Measurements from ENCODE around the gene C10orf95. TPM values are rescaled to one million over a fixed set of nuclear protein-coding genes. Genes with fewer than 3 reads are reported as not detected.

C10orf95 gene
- polyA plus RNA-seq, 1 of the 3 experiments (the other 2 are of a cell fraction): 0.07 TPM

DNA sequence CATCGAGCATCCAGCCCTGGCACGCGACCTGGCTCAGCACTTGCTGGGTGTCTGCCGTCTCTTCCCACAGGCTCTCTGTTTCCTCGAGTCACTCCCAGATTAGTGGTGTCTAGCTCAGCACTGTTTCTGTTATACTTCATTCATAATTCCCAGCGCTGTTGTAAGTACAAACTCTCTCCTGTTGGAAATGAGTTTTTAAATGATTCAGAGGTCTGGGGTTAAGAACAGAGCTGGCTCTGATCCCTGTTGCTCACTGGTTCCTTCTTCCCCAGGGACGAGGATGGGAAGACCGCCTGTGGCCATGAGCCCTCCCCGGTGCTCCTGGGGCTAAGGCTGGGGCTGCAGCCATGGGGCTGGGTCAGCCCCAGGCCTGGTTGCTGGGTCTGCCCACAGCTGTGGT, 17.3 kb upstream of the C10orf95 start:
- no peaks in the 10 kb centered on the region for H4K20me1 ChIP-seq (ENCODE audit: insufficient read depth)
- no peak overlapping the region for H3K4me2 ChIP-seq
- H2AFZ ChIP-seq (ENCODE audit: low read depth): no peak overlapping the region
- no peaks in the 10 kb centered on the region for H3K79me2 ChIP-seq (ENCODE audit: insufficient read depth)
- no peak for TF ChIP-seq YY1 (IDR thresholded peaks at IDR 0.05; ENCODE audit: low read depth)
- ChIA-PET POLR2A (no interaction called here), CTCF (interaction anchor here (1.1 to 6.8 kb wide), 5 partner anchors 11 to 117 kb away, joined by 3 to 25 read pairs (median 7); partner anchors contain the start of gene C10orf95)
- no peak overlapping the region for H3K4me3 ChIP-seq (ENCODE audit: low read depth in 2 of 2, low read length in 1 of 2)
- no peaks in the 10 kb centered on the region for H3K27me3 ChIP-seq (ENCODE audit: insufficient read depth)
- WGBS (ENCODE audit: low lambda C conversion rate): 88% methylated on average over 7 of the region's 9 CpGs
- H3K36me3 ChIP-seq (replicated peaks in 1 of 2; ENCODE audit: control insufficient read depth in 1 of 2, insufficient read depth in 2 of 2, low read length in 1 of 2): no peaks in the 10 kb centered on the region
- H3K9me2 ChIP-seq: no peaks in the 10 kb centered on the region
- no peaks in the 10 kb centered on the region for H3K9me3 ChIP-seq
- no peaks in the 10 kb centered on the region for H3K4me1 ChIP-seq (ENCODE audit: control insufficient read depth in 1 of 2, insufficient read depth in 2 of 2, low read depth in 1 of 2, low read length in 1 of 2)
- H3K9ac ChIP-seq: no peak overlapping the region
- no peaks in the 10 kb centered on the region for H3F3A ChIP-seq (replicated peaks; ENCODE audit: insufficient read depth)
- no peak for DNase-seq
- no peak overlapping the region for H3K27ac ChIP-seq (ENCODE audit: low read depth in 2 of 2, low read length in 1 of 2)

GRCh38 chr10:102467971-102468438, 16.7 kb upstream of the C10orf95 start:
- H3K4me3 ChIP-seq (ENCODE audit: low read depth in 2 of 2, low read length in 1 of 2): no peak overlapping the region
- no peaks in the 10 kb centered on the region for H3F3A ChIP-seq (replicated peaks; ENCODE audit: insufficient read depth)
- CTCF ChIA-PET: interaction anchor here (1.0 to 6.8 kb wide), 5 partner anchors 11 to 116 kb away, joined by 3 to 25 read pairs (median 7); partner anchors contain the start of gene C10orf95
- H2AFZ ChIP-seq (ENCODE audit: low read depth): no peak overlapping the region
- TF ChIP-seq USF1 (IDR thresholded peaks at IDR 0.05; ENCODE audit: borderline replicate concordance, low read depth) (no peak), NRF1 (IDR thresholded peaks at IDR 0.05; ENCODE audit: low read depth, low read length) (no peak), EP300 (IDR thresholded peaks at IDR 0.05; ENCODE audit: borderline replicate concordance in 1 of 2, low read depth in 1 of 2, low read length in 1 of 2) (no peak), GATA2 (CRISPR knock-in tag; IDR thresholded peaks at IDR 0.05) (no peak), RCOR1 (IDR thresholded peaks at IDR 0.05; ENCODE audit: low read length) (no peak), RXRA (IDR thresholded peaks at IDR 0.05; ENCODE audit: borderline replicate concordance, low read depth) (no peak), NFIC (IDR thresholded peaks at IDR 0.05; ENCODE audit: borderline replicate concordance) (no peak), TAF1 (IDR thresholded peaks at IDR 0.05; ENCODE audit: borderline replicate concordance, low read depth, low read length) (no peak)
- H3K27ac ChIP-seq (ENCODE audit: low read depth in 2 of 2, low read length in 1 of 2): no peak overlapping the region
- H3K9me3 ChIP-seq: no peaks in the 10 kb centered on the region
- H3K27me3 ChIP-seq (ENCODE audit: insufficient read depth): no peaks in the 10 kb centered on the region
- POLR2A ChIA-PET: no interaction called here
- no peaks in the 10 kb centered on the region for H3K36me3 ChIP-seq (replicated peaks in 1 of 2; ENCODE audit: control insufficient read depth in 1 of 2, insufficient read depth in 2 of 2, low read length in 1 of 2)
- no peaks in the 10 kb centered on the region for H3K4me1 ChIP-seq (ENCODE audit: control insufficient read depth in 1 of 2, insufficient read depth in 2 of 2, low read depth in 1 of 2, low read length in 1 of 2)
- no peaks in the 10 kb centered on the region for H3K79me2 ChIP-seq (ENCODE audit: insufficient read depth)
- H3K9me2 ChIP-seq: no peaks in the 10 kb centered on the region
- no peaks in the 10 kb centered on the region for H4K20me1 ChIP-seq (ENCODE audit: insufficient read depth)
- no peak overlapping the region for H3K4me2 ChIP-seq
- no peak overlapping the region for H3K9ac ChIP-seq
- no peak for DNase-seq
- 83% methylated on average over 6 of the region's 6 CpGs for WGBS (ENCODE audit: low lambda C conversion rate)

GRCh38 chr10:102467318-102467717, 16.0 kb upstream of the C10orf95 start:
- H3K36me3 ChIP-seq (replicated peaks in 1 of 2; ENCODE audit: control insufficient read depth in 1 of 2, insufficient read depth in 2 of 2, low read length in 1 of 2): no peaks in the 10 kb centered on the region
- H3K4me3 ChIP-seq (ENCODE audit: low read depth in 2 of 2, low read length in 1 of 2): no peak overlapping the region
- DNase-seq: no peak
- no peaks in the 10 kb centered on the region for H3K27me3 ChIP-seq (ENCODE audit: insufficient read depth)
- ChIA-PET POLR2A (no interaction called here), CTCF (interaction anchor here (1.0 to 6.8 kb wide), 3 partner anchors 12 to 16 kb away, joined by 3 to 25 read pairs (median 7); partner anchors contain the start of gene C10orf95)
- no peaks in the 10 kb centered on the region for H3K9me3 ChIP-seq
- H3K4me1 ChIP-seq (ENCODE audit: control insufficient read depth in 1 of 2, insufficient read depth in 2 of 2, low read depth in 1 of 2, low read length in 1 of 2): no peaks in the 10 kb centered on the region; a peak in 1 of 4 replicates
- no peaks in the 10 kb centered on the region for H3K9me2 ChIP-seq
- WGBS (ENCODE audit: low lambda C conversion rate): 77% methylated on average over 6 of the region's 6 CpGs
- no peak overlapping the region for H3K27ac ChIP-seq (ENCODE audit: low read depth in 2 of 2, low read length in 1 of 2)
- no peaks in the 10 kb centered on the region for H4K20me1 ChIP-seq (ENCODE audit: insufficient read depth)
- no peak overlapping the region for H2AFZ ChIP-seq (ENCODE audit: low read depth)
- H3K4me2 ChIP-seq: no peak overlapping the region
- no peaks in the 10 kb centered on the region for H3K79me2 ChIP-seq (ENCODE audit: insufficient read depth)
- no peaks in the 10 kb centered on the region for H3F3A ChIP-seq (replicated peaks; ENCODE audit: insufficient read depth)
- no peak overlapping the region for H3K9ac ChIP-seq
- TF ChIP-seq USF2 (IDR thresholded peaks at IDR 0.05; ENCODE audit: borderline replicate concordance, low read depth, low read length): no peak
- TF ChIP-seq, protein P1, sequence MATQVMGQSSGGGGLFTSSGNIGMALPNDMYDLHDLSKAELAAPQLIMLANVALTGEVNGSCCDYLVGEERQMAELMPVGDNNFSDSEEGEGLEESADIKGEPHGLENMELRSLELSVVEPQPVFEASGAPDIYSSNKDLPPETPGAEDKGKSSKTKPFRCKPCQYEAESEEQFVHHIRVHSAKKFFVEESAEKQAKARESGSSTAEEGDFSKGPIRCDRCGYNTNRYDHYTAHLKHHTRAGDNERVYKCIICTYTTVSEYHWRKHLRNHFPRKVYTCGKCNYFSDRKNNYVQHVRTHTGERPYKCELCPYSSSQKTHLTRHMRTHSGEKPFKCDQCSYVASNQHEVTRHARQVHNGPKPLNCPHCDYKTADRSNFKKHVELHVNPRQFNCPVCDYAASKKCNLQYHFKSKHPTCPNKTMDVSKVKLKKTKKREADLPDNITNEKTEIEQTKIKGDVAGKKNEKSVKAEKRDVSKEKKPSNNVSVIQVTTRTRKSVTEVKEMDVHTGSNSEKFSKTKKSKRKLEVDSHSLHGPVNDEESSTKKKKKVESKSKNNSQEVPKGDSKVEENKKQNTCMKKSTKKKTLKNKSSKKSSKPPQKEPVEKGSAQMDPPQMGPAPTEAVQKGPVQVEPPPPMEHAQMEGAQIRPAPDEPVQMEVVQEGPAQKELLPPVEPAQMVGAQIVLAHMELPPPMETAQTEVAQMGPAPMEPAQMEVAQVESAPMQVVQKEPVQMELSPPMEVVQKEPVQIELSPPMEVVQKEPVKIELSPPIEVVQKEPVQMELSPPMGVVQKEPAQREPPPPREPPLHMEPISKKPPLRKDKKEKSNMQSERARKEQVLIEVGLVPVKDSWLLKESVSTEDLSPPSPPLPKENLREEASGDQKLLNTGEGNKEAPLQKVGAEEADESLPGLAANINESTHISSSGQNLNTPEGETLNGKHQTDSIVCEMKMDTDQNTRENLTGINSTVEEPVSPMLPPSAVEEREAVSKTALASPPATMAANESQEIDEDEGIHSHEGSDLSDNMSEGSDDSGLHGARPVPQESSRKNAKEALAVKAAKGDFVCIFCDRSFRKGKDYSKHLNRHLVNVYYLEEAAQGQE (IDR thresholded peaks at IDR 0.05; ENCODE audit: low read depth, low read length): no peak
- no peak for TF ChIP-seq EZH2phosphoT487 (IDR thresholded peaks at IDR 0.05; ENCODE audit: borderline replicate concordance, low read depth)
- no peak for TF ChIP-seq SIN3A (IDR thresholded peaks at IDR 0.05; ENCODE audit: borderline replicate concordance, low read depth, low read length)
- TF ChIP-seq YY1 (IDR thresholded peaks at IDR 0.05; ENCODE audit: low read depth): no peak
- no peak for TF ChIP-seq NFIC (IDR thresholded peaks at IDR 0.05; ENCODE audit: borderline replicate concordance)
- no peak for TF ChIP-seq FOXJ3 (CRISPR knock-in tag; IDR thresholded peaks at IDR 0.05)
- TF ChIP-seq EP300 (IDR thresholded peaks at IDR 0.05; ENCODE audit: borderline replicate concordance in 1 of 2, low read depth in 1 of 2, low read length in 1 of 2): no peak
- TF ChIP-seq FOXM1 (IDR thresholded peaks at IDR 0.05; ENCODE audit: low read depth): no peak
- TF ChIP-seq, protein P2, sequence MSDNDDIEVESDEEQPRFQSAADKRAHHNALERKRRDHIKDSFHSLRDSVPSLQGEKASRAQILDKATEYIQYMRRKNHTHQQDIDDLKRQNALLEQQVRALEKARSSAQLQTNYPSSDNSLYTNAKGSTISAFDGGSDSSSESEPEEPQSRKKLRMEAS (IDR thresholded peaks at IDR 0.05; ENCODE audit: low read depth): no peak

Data from SK-N-SH (cell line).